HG03342 (cell line): Measurements from ENCODE around the gene KRT34.
"Not testable (repeated sequence)": the region's sequence is repeated elsewhere in the genome, so short reads cannot be mapped to it uniquely, and the experiment has no call there.

Source experiments
- ATAC-seq: cut with Tn5 transposase; IDR thresholded peaks from one replicate; pipeline ENCODE4 v1.9.1; 2021; ENCODE audit warnings: mild to moderate bottlenecking, moderate library complexity; ENCODE audit not compliant: unreplicated experiment

KRT34 gene

DNA sequence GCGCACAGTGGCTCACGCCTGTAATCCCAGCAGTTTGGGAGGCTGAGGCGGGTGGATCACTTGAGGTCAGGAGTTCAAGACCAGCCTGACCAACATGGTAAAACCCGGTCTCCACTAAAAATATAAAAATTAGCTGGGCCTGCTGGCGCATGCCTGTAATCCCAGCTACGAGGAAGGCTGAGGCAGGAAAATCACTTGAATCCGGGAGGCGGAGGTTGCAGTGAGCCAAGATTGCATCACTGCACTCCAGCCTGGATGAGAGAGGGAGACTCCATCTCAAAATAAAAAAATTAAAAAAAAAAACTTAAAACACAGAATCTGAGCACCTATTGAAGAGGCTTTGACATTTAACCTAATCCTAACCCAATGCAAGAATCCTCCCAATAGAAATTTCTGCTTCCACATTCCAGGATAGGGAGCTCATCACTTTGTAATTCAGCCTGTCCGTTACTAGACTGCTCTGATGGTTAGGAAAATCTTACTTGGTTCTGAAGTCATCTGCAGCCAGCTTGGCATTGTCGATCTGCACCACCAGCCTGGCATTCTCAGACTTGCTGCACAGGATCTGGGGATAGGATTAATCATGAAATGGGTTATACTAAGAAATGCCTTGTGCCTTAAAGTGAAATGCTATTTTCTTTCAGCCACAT, 14.6 kb downstream of the KRT34 start:
- ATAC-seq = no peak

DNA sequence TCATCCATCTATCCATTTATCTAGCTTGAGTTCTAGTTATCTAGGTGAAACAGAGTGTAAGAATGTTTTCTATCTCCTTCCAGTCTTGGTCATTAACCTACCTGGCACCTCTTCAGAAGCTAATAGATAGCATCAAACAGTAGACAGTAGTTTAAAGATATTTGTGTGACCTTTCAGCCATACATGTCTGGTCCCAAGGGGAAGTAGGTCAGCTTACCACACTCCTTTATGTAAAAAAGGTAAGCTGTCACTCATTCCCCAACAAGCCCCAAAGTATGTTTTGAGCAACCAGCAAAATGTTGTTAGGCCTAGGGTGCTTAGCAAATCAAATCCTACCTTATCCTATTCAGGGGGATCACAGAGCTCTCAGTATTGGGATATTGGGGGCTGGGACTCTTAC, 16.0 kb downstream of the KRT34 start:
- no peak for ATAC-seq

DNA sequence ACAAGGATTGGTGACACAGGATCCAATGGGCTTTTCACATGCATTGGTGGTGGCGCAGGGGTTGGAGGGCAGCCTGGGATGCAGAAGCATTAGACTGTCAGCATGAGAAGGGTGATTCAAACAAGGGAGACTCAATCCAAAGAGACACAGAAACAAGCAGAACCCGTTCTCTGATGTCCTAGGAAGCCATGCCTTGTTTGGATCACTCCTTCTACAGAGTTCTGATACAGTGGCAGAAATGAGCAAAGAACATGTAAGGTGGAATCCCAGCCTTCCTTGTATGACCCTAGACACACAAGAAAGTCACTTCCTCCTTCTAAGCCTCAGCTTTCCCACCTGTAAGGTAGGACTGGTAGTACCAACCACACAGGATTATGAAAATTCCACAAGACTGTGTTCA, 18.2 kb downstream of the KRT34 start:
- no peak for ATAC-seq

DNA sequence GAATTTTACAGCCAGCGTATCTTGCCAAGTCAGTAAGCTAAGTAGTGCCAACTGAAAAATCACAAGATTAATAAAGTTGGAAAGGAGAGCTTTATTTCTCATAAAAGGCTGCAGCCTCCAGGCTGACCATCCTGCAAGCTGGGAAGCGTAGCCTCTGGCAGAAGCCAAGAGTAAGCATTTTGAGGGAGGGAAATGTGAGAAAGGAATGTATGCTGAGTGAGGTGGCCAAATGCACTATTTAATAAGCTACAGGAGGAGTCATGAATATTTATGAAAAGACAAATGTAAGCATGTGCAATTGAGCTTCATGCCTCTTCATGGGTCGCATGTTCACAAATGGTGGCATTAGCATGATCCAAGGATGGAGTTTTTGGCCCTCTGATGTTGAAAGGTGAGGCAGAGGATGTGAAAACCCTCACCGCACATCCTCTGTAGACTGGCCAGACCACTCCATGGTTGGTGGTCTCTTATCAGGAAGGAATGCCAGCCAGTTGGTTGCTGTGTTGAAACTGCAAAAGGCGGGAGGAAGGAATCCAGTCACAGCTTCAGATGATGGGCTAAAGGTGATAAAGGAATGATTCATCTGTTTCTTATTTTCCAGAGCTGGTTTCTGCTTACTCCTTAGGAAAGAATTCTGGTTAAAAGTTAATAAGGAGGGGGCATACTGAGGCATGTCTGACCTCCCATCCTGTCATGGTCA, 21.7 kb downstream of the KRT34 start:
- no peak for ATAC-seq

DNA sequence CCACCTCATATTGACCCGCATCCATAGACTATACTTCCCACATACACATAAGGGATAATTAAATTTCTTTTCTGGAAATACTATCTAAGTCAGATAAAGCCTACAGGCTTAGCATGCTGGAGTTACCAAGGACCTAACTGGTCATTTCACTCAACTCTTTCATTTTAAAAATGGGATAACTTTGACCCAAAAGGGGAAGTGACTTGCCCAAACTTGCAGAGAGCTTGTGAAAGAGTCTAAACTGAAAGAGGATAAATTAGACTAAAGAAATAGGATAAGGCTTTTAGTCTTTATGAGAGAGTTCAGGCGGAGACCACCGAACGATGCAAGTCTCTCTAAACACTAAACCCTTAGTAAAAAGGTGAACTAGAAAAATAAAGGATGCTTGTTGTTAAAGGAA, 27.6 kb downstream of the KRT34 start:
- ATAC-seq = no peak

DNA sequence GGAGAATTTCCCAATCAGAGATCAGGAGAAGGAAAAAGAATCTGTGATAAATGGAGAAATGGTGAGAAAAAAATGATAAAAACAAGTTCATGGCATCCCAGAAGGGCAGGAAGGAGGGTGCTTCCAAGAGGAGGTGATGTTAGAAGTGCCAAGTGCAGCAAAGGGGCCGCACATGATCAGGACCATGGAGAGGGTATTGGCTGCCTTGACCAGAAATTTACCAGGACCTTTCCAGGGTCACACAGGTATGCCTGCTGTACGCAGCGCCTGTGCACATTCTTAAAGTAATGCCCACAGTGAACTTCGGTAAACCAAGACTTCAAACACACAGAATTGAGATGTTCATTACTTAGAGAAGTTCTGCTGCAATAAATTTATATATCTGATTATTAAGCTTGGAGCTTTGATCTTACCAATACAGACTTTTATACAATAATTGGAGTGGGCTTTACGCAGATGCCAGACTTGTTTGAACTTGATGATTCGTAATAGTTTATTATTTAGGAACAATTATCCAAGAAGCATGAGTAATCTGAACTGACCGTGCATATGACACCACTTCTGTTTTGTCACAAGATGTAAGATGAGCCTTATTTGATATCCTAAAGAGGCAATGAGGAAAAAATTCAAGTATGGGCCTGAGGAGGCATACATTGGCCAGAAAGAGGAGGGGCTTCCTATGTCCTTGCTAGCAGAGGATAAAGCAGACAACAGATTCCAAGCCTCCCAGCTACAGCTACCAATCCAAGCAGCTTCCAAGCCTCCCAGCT, 29.3 kb downstream of the KRT34 start:
- ATAC-seq = no peak

DNA sequence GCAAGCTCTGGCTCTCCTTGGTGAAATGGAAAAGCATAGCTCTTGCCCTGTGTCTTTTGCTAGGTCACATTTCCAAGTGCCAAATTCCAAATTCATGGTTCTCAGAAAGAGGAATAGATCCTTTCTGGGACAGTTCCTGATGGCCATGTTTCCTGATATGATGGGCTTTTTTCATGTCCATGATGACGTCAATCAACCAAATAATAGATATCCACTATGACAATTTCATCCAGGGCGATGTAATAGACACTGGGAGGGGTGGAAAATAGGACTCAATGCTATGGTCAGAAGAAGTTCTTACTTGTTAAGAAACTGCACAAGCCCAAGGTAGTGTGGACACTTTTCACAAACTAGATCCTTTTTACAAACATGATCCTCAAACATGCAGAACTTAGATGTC, 30.9 kb downstream of the KRT34 start:
- no peak for ATAC-seq

DNA sequence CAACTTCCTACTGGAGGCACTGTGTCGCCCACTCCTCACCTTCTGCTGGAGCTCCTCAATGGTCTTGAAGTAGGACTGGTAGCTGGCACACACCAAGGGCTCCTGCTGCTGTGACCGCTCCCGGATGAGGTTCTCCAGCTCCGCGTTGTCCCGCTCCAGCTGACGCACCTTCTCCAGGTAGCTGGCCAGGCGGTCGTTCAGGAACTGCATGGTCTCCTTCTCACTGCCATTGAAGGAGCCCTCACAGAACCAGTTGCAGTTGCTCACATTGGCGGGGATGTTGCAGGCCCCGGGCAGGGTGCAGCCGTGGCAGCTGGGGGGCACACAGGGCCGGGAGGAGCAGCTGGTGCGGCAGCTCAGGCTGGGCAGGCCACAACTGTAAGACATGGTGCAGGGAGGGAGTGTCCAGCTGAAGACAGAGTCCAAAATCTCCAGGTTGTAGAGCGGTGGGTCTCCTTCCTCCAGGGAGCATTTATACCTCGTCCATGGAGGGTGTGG, 31.7 kb downstream of the KRT34 start, which contains the start of gene KRT33A:
Gene KRT33A, minus strand, starts transcription at position 448 of the 498 bp plus-strand sequence. Its CDS starts 61 bp downstream, at position 387.
- ATAC-seq = not testable (repeated sequence)

DNA sequence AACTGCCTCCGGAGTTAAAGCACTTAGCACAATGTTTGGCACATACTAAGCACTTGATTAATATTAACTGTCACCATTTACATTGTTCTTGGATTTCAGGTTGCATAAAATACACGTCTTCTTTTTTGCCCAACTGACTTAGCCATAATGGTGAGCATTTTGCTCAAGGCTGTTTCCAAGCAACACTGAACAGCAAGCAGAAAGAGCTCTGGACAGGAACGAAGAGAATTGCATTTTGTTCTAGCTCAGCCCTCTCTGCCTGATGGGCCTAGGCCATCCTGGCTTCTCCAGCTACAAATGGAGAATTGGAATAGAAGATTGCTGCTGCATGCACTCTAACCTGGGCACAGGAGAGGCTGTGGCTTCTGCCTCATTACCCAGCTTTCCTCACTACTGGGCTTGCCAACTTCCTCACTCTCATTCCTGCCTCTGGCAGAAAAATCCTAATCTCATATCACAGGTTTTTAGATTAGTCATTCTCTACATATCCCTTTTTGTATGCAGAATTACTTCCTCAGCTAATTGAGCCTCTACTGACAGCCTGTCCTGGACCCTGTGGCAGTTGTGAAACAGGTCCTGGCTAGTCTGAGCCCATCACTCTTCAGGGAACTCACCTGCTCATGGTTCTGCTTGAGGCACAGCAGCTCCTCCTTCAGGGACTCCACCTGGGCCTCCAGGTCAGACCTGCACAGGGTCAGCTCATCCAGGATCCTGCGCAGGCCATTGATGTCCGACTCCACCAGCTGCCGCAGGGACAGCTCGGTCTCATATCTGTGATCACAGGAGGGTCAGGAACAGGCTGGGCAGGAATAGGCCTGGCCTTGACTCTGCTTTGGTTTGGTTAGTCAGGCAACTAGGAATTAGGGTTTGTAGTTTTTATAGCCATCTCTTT, 34.0 kb downstream of the KRT34 start:
- ATAC-seq = no peak

DNA sequence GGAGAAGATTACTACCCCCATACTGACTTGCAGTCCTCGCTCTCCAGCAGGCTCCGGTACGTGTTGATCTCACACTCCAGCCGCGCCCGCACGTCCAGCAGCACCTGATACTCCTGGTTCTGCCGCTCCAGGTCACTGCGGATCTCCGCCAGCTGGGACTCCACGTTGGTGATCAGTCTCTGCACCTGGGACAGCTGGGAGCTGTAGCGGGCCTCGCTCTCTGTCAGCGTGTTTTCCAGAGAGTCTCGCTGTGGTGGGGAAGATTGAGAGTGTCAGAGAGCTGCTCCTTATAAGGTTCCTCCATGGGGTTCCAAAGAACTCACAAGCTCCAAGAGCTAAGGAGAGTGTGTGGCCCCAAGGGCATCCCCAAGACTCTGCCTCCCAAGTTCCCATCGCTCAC, 35.7 kb downstream of the KRT34 start:
- ATAC-seq = not testable (repeated sequence)

DNA sequence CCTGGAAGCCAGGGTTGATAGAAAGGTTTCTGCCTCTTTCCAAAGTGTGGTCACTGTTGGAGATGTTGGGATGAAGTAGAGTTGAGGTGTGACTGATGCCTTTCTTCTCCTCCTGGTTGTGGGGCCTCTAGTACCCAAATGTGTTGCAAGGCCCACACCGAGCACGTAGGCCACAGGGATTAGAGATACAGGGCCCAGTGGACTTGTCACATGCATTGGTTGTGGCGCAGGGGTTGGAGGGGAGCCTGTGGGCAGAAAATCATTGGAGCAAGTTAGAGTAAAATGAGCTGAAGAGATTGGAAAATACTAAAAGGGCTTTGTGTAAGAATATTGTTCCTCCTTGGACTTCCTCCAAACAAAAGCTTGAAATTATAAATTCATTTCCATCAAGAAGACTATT, 36.1 kb downstream of the KRT34 start:
- no peak for ATAC-seq

DNA sequence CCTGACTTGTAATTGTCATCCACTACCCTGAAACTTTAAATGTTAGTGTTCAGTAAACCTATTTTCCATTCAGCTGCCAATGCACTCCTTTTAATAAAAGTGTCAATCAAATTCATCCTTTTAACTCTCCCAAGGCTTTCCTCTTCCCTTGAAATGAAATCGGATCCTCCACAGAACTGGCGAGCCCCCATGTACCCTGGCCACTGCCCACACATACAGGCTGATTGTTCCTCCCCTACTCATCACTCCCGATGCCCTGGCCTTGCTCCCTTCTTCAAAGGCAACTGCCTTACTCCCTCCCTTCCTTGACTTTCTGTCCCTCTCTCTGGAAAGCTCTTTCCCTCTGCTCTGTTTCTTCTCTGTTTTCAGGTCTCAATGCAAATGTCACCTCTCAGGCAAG, 39.1 kb downstream of the KRT34 start:
- ATAC-seq = no peak

DNA sequence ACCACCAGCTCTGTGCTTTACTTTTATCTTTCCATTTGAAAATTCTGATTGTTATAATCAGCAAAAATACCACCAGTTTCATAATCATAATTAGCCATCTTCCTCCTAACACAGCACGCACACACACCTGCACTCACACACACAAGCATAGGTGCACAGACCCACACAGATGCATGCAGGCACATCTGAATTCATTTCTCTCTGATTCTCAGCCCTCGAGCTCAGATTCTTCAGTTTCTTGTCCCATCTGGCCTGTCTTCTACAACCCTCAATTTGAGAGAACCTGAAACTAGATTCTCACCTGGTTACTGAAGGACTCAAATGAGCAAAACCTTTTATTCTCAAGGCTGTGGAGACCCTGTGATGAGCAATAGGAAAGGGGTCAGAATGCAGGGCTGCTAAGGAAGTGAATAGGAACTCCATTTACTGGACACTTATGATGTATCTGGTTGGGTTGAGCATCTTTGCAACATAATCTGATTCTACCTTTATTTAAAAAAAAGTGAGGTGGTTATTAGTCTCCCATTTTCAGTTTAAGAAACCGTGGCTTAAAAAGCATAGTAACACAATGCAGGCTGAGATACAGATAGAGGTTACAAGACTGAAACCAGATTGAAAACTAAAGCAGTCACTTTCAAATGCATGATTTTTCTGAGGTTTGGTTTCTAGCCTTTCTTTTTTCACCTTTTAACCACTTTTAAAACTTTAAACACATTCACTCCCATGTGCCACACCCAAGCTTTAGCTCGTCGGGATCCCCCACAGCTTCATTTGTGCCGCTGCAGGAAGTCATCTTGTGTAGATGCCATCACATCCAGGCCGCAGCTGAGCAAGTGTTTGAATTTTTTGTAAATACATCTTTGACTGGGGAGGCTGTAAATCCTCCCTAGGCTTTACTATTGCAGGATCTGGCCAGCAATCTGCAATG, 40.9 kb downstream of the KRT34 start:
- no peak for ATAC-seq

DNA sequence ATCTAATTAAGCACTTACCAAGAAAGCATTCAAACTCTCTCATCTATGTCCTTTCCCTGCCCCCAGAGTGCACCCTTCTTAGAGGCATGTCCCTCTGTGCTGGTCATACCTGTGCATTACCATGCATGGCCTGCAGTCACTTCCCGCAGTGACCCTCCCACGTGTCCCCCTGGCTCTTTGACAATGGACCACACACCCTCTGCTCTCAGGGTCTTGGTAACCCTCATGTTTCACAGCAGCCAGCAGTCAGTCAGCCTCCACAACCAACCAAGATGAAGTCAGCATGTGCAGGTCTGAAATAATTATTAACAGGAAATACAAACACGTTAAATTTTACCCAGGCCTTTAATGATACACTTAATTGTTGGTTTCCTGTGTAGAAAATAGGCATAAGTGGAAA, 41.6 kb downstream of the KRT34 start:
- no peak for ATAC-seq

DNA sequence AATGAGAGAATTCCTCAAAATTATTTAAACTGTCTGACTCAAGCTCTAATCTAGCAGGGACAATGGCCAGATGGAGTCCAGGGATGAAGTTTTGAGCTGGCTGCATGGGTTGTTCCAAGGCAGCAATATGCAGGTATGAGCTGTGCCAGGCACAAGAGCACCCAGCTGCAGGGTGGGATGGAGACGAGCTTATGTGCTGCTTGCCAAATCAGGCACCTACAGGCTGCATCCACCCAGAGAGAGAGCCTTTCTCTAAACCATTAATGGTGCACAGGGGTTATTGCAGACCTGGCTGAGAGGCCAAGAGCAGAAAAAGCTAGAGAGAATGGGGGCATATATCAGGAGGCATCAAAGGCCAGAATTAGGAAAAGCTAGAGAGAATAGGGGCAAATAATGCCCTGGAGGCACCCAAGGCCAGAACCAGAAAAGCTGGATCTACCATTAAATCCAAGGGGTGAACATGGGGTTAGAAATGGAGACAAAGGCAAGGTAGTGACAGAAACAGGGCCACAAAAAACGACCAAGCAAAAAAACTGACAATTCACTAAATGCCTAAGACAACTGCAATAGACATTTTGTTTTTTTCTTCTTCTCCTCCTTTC, 42.4 kb downstream of the KRT34 start:
- no peak for ATAC-seq

DNA sequence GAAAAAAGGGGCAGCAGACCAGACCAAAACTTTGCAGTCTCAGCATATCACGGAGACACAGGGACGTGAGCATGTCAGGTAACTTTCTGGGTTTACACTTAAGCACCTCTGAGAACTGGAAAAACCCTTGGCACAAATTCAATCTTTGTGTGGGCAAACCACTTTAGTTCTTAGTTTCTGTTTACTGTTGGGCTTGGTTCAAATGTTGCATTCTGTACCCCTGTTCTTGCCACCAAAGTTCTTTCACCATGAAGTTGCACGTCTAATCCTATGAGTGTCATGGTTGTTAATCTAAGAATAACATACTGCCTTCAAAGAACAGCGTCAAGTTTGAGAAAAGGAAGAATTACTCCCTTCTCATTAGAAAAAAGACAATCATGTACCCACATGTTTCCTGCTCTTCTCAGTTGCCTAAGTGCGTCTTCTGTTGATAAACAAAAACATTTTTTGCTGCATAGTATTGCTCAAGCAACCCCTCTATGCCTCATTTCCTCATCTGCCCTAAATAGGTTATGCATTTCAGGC, 43.1 kb downstream of the KRT34 start:
- ATAC-seq = no peak

DNA sequence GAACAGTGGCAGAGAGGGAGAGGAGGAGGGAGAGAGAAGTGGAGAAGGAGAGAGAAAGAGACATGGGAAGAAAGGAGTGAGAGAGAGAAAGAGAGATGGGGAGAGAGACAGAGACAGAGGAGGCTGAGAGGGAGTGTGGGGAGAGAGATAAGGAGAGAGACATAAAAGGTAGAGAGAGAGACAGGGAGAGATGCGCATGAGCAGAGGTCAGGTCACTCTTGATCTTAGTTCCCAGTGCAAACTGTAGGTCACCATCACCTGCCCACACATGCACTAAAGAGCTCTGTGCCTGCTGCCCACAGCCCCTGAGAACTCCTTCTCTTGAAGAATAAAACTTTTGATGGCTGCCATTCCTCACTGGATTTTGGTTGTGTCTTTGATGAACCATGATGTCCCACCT, 46.4 kb downstream of the KRT34 start:
- ATAC-seq = no peak

DNA sequence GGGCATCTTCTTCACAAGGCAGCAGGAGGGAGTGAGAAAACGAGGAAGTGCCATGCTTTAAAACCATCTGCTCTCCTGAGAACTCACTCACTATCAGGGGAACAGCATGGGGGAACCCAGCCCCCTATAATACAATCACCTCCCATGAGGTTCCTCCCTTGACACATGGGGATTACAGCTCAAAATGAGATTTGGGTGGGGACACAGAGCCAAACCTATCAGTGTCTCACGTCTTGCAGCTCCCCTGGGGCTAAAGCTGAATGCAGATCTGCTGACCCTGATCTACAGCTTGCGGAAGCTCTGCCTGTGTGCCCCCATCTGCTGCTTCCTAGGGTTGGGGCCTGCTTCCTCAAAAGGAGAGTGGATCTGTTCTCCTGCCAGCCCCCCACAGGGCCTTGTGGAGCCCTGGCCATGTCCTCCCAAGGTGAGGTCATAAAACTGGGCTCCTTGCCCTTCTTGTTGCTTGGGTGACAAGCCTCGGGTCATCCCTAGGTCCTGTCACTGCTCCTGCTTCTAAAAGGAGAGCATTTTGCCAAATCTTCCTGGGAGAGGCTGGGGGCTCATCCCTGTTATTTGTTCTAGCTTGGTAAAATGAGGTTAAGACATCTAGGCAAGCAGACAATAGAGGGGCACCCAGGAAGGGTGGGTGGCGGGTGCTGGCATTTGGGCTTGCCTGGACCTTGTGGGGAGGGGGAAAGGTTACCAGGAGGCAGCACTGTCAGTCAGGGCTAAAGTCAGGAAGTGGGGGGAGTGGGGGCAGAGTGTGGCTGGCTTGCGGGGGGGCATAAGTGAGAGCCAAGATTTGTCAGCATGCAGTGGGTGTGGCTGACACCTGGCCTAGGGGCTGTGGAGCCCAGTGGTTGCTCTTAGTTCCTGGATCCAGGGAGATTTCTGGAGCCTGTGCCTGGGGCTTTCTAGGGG, 47.5 kb downstream of the KRT34 start:
- ATAC-seq = no peak
